DOHH2 (cell line): ENCODE results near the gene GAST.

Experiments used
- H3F3A ChIP-seq: fragments of 200-600 bp; sonication (generic), shearing (Covaris generic); 2 replicates; pipeline ENCODE4 v1.6.0; 2016; ENCODE audit warnings: antibody characterized with exemption, mild to moderate bottlenecking; ENCODE audit not compliant: control insufficient read depth, insufficient read depth
- H3K27ac ChIP-seq: fragments of 200-600 bp; sonication (generic); 2 replicates; pipeline ENCODE4 v1.5.1; 2014; ENCODE audit warnings: low read depth, mild to moderate bottlenecking, low read length, moderate library complexity
- H3K27me3 ChIP-seq: fragments of 200-600 bp; sonication (generic); 2 replicates; pipeline ENCODE4 v1.6.1; 2014; ENCODE audit warnings: mild to moderate bottlenecking, low read length, mixed read lengths; ENCODE audit not compliant: control insufficient read depth
- H3K36me3 ChIP-seq: fragments of 200-600 bp; sonication (generic); 2 replicates; pipeline ENCODE4 v1.6.1; 2014; ENCODE audit warnings: mild to moderate bottlenecking, low read length, moderate library complexity, mixed read lengths; ENCODE audit not compliant: control insufficient read depth
- H3K4me1 ChIP-seq: fragments of 200-600 bp; sonication (generic); 2 replicates; pipeline ENCODE4 v1.6.1; 2014; ENCODE audit warnings: mild to moderate bottlenecking, low read length, mixed read lengths; ENCODE audit not compliant: control insufficient read depth
- H3K4me2 ChIP-seq: fragments of 200-600 bp; sonication (generic); 2 replicates; pipeline ENCODE4 v1.6.0; 2014; ENCODE audit warnings: mild to moderate bottlenecking, low read length, moderate library complexity
- H3K4me3 ChIP-seq: fragments of 200-600 bp; sonication (generic); 2 replicates; pipeline ENCODE4 v1.5.1; 2014; ENCODE audit warnings: mild to moderate bottlenecking, low read length, mixed read lengths
- H3K79me2 ChIP-seq: fragments of 200-600 bp; sonication (generic); 2 replicates; pipeline ENCODE4 v1.6.1; 2014; ENCODE audit warnings: mild to moderate bottlenecking, low read length, mixed read lengths; ENCODE audit not compliant: control insufficient read depth
- H3K9me2 ChIP-seq: fragments of 200-600 bp; sonication (generic); replicated peaks from 2 replicates; pipeline ENCODE4 v1.6.1; 2014; ENCODE audit warnings: mild to moderate bottlenecking, low read length, mixed read lengths; ENCODE audit not compliant: control insufficient read depth
- H3K9me3 ChIP-seq: fragments of 200-600 bp; sonication (generic); 2 replicates; pipeline ENCODE4 v1.6.1; 2014; ENCODE audit warnings: antibody characterized with exemption, low read length, mixed read lengths; ENCODE audit not compliant: control insufficient read depth, insufficient read depth
- H4K20me1 ChIP-seq: fragments of 200-600 bp; sonication (generic); 2 replicates; pipeline ENCODE4 v1.6.0; 2014; ENCODE audit warnings: low read depth, mild to moderate bottlenecking, antibody characterized with exemption, low read length, moderate library complexity; ENCODE audit not compliant: control insufficient read depth, insufficient read depth
- CTCF ChIP-seq: fragments of 200-600 bp; sonication (generic); IDR thresholded peaks from one replicate; pipeline ENCODE4 v1.5.1; 2014; ENCODE audit warnings: antibody characterized with exemption, mild to moderate bottlenecking, low read depth, low read length; ENCODE audit not compliant: poor library complexity, severe bottlenecking
- EZH2phosphoT487 ChIP-seq: fragments of 200-600 bp; sonication (generic); IDR thresholded peaks from 2 replicates; pipeline ENCODE4 v1.6.1; 2017; ENCODE audit warnings: borderline replicate concordance, mild to moderate bottlenecking, antibody characterized with exemption, low read length, moderate library complexity, mixed read lengths

The GAST gene

GRCh38 chr17:41692722-41693521, 19.2 kb upstream of the GAST start:
- H3K4me3 ChIP-seq, result no peak overlapping the region
- peaks cover 11% of the 10 kb centered on the region for H3K4me1 ChIP-seq
- H3K9me2 ChIP-seq, result no peaks in the 10 kb centered on the region
- H4K20me1 ChIP-seq, result peaks cover 27% of the 10 kb centered on the region
- no peak for TF ChIP-seq CTCF
- TF ChIP-seq EZH2phosphoT487, result no peak
- H3F3A ChIP-seq, result peaks cover 58% of the 10 kb centered on the region
- peaks cover 54% of the 10 kb centered on the region for H3K36me3 ChIP-seq
- H3K27ac ChIP-seq, result no peak overlapping the region
- peaks cover 26% of the 10 kb centered on the region for H3K79me2 ChIP-seq
- H3K9me3 ChIP-seq, result no peaks in the 10 kb centered on the region
- H3K27me3 ChIP-seq, result no peaks in the 10 kb centered on the region
- H3K4me2 ChIP-seq, result no peak overlapping the region

GRCh38 chr17:41695134-41695661, 16.9 kb upstream of the GAST start:
- TF ChIP-seq CTCF, result no peak
- no peak for TF ChIP-seq EZH2phosphoT487
- H3K36me3 ChIP-seq, result peaks cover 41% of the 10 kb centered on the region
- no peak overlapping the region for H3K4me3 ChIP-seq
- peaks cover 50% of the 10 kb centered on the region for H3F3A ChIP-seq
- H3K79me2 ChIP-seq, result peaks cover 11% of the 10 kb centered on the region
- no peak overlapping the region for H3K4me2 ChIP-seq
- no peaks in the 10 kb centered on the region for H3K9me3 ChIP-seq
- H3K27me3 ChIP-seq, result no peaks in the 10 kb centered on the region
- H4K20me1 ChIP-seq, result peaks cover 20% of the 10 kb centered on the region
- peaks cover 5% of the 10 kb centered on the region for H3K4me1 ChIP-seq
- no peaks in the 10 kb centered on the region for H3K9me2 ChIP-seq
- H3K27ac ChIP-seq, result no peak overlapping the region

- TF ChIP-seq EZH2phosphoT487 (no peak), CTCF (peak; percentile 87)
- 0 out of 2 replicates have a peak, but pooled peaks cover under 1% of the 10 kb centered on the region for H3K4me1 ChIP-seq
- H3K27ac ChIP-seq, result no peak overlapping the region
- no peaks in the 10 kb centered on the region for H3K27me3 ChIP-seq
- H3F3A ChIP-seq, result peaks cover 41% of the 10 kb centered on the region
- peaks cover 1% of the 10 kb centered on the region for H3K79me2 ChIP-seq
- no peak overlapping the region for H3K4me3 ChIP-seq
- no peaks in the 10 kb centered on the region for H3K9me3 ChIP-seq
- no peak overlapping the region for H3K4me2 ChIP-seq
- peaks cover 10% of the 10 kb centered on the region for H4K20me1 ChIP-seq
- H3K36me3 ChIP-seq, result peaks cover 31% of the 10 kb centered on the region
- H3K9me2 ChIP-seq, result no peaks in the 10 kb centered on the region
Measured at GRCh38 chr17:41695954-41696757, 16.0 kb upstream of the GAST start.
